HG03175 (cell line): ENCODE measurements around the gene BTF3.

Experiments
- ATAC-seq: cut with Tn5 transposase; IDR thresholded peaks from one replicate; pipeline ENCODE4 v1.9.1; 2021; ENCODE audit warnings: mild to moderate bottlenecking, moderate library complexity; ENCODE audit not compliant: unreplicated experiment

The BTF3 gene

GRCh38 chr5:73519531-73520283, 21.5 kb downstream of the BTF3 start:
- ATAC-seq, result peak; percentile 98

GRCh38 chr5:73522989-73523388, 24.7 kb downstream of the BTF3 start:
- ATAC-seq, result no peak

GRCh38 chr5:73523861-73524260, 25.6 kb downstream of the BTF3 start:
- ATAC-seq, result no peak

GRCh38 chr5:73525606-73526203, 27.5 kb downstream of the BTF3 start:
- no peak for ATAC-seq

GRCh38 chr5:73528248-73528647, 30.0 kb downstream of the BTF3 start:
- no peak for ATAC-seq

- ATAC-seq, result no peak
Measured at GRCh38 chr5:73529081-73529480, 30.8 kb downstream of the BTF3 start.

- no peak for ATAC-seq
Measured at GRCh38 chr5:73531356-73531755, 33.1 kb downstream of the BTF3 start.

GRCh38 chr5:73532195-73532594, 34.0 kb downstream of the BTF3 start:
- no peak for ATAC-seq

- ATAC-seq, result no peak
Measured at GRCh38 chr5:73534011-73534644, 35.9 kb downstream of the BTF3 start.

- no peak for ATAC-seq
Measured at GRCh38 chr5:73534971-73535370, 36.7 kb downstream of the BTF3 start.

- ATAC-seq, result no peak
Measured at GRCh38 chr5:73539730-73540129, 41.5 kb downstream of the BTF3 start.

- ATAC-seq, result no peak
Measured at GRCh38 chr5:73540192-73540591, 42.0 kb downstream of the BTF3 start.

- no peak for ATAC-seq
Measured at GRCh38 chr5:73542020-73542419, 43.8 kb downstream of the BTF3 start.

- no peak for ATAC-seq
Measured at GRCh38 chr5:73544429-73545402, 46.5 kb downstream of the BTF3 start.

GRCh38 chr5:73545403-73545779, 47.1 kb downstream of the BTF3 start:
- ATAC-seq, result no peak

- ATAC-seq, result no peak
Measured at GRCh38 chr5:73550016-73550415, 51.8 kb downstream of the BTF3 start.

- no peak for ATAC-seq
Measured at GRCh38 chr5:73552642-73553041, 54.4 kb downstream of the BTF3 start.
